ENCODE results near the gene CIPC. TPM values are rescaled to one million over a fixed set of nuclear protein-coding genes. Genes with fewer than 3 reads are reported as not detected.
A peak's percentile ranks its signal among the peaks of the same experiment; 100 is the strongest.

CIPC gene
- total RNA-seq, 1 experiment from 2014 or later = 31.1 TPM

DNA sequence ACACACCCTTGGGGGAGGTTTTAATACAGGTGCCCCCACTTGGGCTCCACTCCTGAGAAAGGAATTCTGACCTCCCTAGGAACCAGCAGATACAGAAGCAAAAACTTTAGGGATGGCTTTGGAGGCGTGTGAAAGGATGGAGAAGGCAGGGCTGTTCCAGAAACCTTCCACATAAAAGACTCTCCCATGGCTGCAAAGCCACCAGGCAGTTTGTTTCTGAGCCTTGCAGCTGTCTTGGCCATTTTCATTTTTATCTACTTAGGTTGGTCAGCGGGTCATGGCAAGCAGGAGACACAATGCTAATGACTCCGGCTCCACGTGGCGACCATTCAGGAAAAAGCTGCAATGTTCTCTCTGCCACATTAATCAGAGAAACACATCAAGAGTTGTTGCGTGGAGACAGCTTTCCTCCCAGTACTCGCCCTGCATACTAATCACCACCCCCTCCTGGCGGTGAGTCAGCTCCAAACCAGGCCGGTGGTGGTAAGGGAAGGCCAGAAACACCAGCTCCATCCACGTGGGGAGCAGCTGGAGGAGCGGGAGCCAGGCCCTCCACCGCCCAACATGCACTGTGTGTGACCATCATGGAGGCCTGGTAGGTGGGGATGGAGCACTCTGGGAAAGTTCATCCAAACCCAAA lies 38.7 kb upstream of the CIPC start:
- peak; percentile 85 for DNase-seq (ENCODE audit: low spot score)
- Histone ChIP-seq H3K4me3 (ENCODE audit: low read depth, low read length, poor library complexity, severe bottlenecking) (no peak overlapping the region), H3K36me3 (ENCODE audit: insufficient read depth, low read length, poor library complexity, severe bottlenecking) (no peaks in the 10 kb centered on the region), H3K9me3 (ENCODE audit: low read depth, low read length, poor library complexity, severe bottlenecking) (peaks cover 3% of the 10 kb centered on the region), H3K27me3 (replicated peaks; ENCODE audit: insufficient read depth, low read depth, low read length, poor library complexity) (no peaks in the 10 kb centered on the region), H3K4me1 (ENCODE audit: insufficient read depth, low read length, poor library complexity, severe bottlenecking) (peaks cover 17% of the 10 kb centered on the region), H3K27ac (ENCODE audit: low read depth, low read length, poor library complexity, severe bottlenecking) (no peak overlapping the region)
- intact Hi-C loops (cut with micrococcal nuclease; ENCODE audit: unreplicated experiment) = no loop called here
- BruUV-seq (replicated peaks) = no TSS peak
- ChIA-PET POLR2A (ENCODE audit: low non-redundant PET) (interaction anchor here (0.5 kb wide), 1 partner anchor 137 kb away, joined by 9 read pairs; no protein-coding TSS in a partner anchor), CTCF (interaction anchor here (0.5 to 1.5 kb wide), 5 partner anchors 8 to 186 kb away, joined by 3 to 7 read pairs (median 7); no protein-coding TSS in a partner anchor)
- TF ChIP-seq, protein P1, sequence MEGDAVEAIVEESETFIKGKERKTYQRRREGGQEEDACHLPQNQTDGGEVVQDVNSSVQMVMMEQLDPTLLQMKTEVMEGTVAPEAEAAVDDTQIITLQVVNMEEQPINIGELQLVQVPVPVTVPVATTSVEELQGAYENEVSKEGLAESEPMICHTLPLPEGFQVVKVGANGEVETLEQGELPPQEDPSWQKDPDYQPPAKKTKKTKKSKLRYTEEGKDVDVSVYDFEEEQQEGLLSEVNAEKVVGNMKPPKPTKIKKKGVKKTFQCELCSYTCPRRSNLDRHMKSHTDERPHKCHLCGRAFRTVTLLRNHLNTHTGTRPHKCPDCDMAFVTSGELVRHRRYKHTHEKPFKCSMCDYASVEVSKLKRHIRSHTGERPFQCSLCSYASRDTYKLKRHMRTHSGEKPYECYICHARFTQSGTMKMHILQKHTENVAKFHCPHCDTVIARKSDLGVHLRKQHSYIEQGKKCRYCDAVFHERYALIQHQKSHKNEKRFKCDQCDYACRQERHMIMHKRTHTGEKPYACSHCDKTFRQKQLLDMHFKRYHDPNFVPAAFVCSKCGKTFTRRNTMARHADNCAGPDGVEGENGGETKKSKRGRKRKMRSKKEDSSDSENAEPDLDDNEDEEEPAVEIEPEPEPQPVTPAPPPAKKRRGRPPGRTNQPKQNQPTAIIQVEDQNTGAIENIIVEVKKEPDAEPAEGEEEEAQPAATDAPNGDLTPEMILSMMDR (conservative IDR thresholded peaks at IDR 0.05; ENCODE audit: low read depth, low read length) = peak; percentile 31
- TF ChIP-seq EZH2 (IDR thresholded peaks at IDR 0.05; ENCODE audit: borderline replicate concordance, low read depth, low read length, poor library complexity, severe bottlenecking) = no peak

- no peaks in the 10 kb centered on the region for H3K36me3 ChIP-seq (ENCODE audit: insufficient read depth, low read length, poor library complexity, severe bottlenecking)
- BruUV-seq (replicated peaks) = no TSS peak
- H3K4me3 ChIP-seq (ENCODE audit: low read depth, low read length, poor library complexity, severe bottlenecking) = no peak overlapping the region
- peaks cover 17% of the 10 kb centered on the region for H3K4me1 ChIP-seq (ENCODE audit: insufficient read depth, low read length, poor library complexity, severe bottlenecking)
- no peak overlapping the region for H3K27ac ChIP-seq (ENCODE audit: low read depth, low read length, poor library complexity, severe bottlenecking)
- no peaks in the 10 kb centered on the region for H3K9me3 ChIP-seq (ENCODE audit: low read depth, low read length, poor library complexity, severe bottlenecking)
- ChIA-PET CTCF (no interaction called here), POLR2A (ENCODE audit: low non-redundant PET) (no interaction called here)
- TF ChIP-seq, protein P1 (conservative IDR thresholded peaks at IDR 0.05; ENCODE audit: low read depth, low read length) = no peak
- no peak for TF ChIP-seq EZH2 (IDR thresholded peaks at IDR 0.05; ENCODE audit: borderline replicate concordance, low read depth, low read length, poor library complexity, severe bottlenecking)
- no peaks in the 10 kb centered on the region for H3K27me3 ChIP-seq (replicated peaks; ENCODE audit: insufficient read depth, low read depth, low read length, poor library complexity)
- DNase-seq (ENCODE audit: low spot score) = no peak
- intact Hi-C loops (cut with micrococcal nuclease; ENCODE audit: unreplicated experiment) = no loop called here
Observed at GRCh38 chr14:77061630-77062257, 36.3 kb upstream of the CIPC start.

DNA sequence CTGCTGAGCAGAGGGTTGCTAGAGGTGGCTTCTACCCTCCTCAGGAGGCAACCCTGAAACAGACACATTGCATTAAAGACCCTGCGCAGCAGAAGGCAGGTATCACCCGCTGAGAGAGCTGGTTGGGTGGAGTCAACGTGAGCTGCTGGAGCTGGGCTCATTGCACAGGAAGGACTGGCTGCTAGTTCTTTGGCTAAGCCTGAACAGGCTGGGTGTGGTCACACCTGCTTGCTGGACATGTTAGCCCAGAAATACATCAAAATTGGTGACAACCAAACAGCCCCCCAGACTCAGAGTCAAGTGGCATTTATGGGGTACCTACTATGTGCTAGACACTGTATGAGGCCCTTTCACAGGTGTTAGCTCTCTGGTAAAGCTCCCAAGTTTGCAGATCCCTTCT lies 35.8 kb upstream of the CIPC start:
- POLR2A ChIA-PET (ENCODE audit: low non-redundant PET) = no interaction called here
- Histone ChIP-seq H3K4me1 (ENCODE audit: insufficient read depth, low read length, poor library complexity, severe bottlenecking) (peaks cover 17% of the 10 kb centered on the region), H3K27me3 (replicated peaks; ENCODE audit: insufficient read depth, low read depth, low read length, poor library complexity) (no peaks in the 10 kb centered on the region), H3K9me3 (ENCODE audit: low read depth, low read length, poor library complexity, severe bottlenecking) (no peaks in the 10 kb centered on the region), H3K27ac (ENCODE audit: low read depth, low read length, poor library complexity, severe bottlenecking) (no peak overlapping the region), H3K36me3 (ENCODE audit: insufficient read depth, low read length, poor library complexity, severe bottlenecking) (no peaks in the 10 kb centered on the region), H3K4me3 (ENCODE audit: low read depth, low read length, poor library complexity, severe bottlenecking) (no peak overlapping the region)
- TF ChIP-seq EZH2 (IDR thresholded peaks at IDR 0.05; ENCODE audit: borderline replicate concordance, low read depth, low read length, poor library complexity, severe bottlenecking) = no peak
- intact Hi-C loops (cut with micrococcal nuclease; ENCODE audit: unreplicated experiment) = no loop called here
- DNase-seq (ENCODE audit: low spot score) = no peak
- CTCF ChIA-PET = no interaction called here
- no TSS peak for BruUV-seq (replicated peaks)
